Endothelial cell of umbilical vein (primary cell): ENCODE measurements around the gene KLK13. TPM values are rescaled to one million over a fixed set of nuclear protein-coding genes. Genes with fewer than 3 reads are reported as not detected.

ENCODE experiments used
- BruUV-seq: library from RNA; stranded (reverse); fragments of 400-500 nt; replicated peaks from 2 replicates; lab custom pipeline; 2021; lab: Mats Ljungman, UMichigan
- CTCF ChIA-PET: fragments of 300-600, 350-600 bp; sonication (Branson Sonifier 250); formaldehyde crosslinking; loops from one replicate; lab custom pipeline; 2021; ENCODE audit warnings: antibody characterized with exemption, inconsistent platforms; lab: Charles Lee
- POLR2A ChIA-PET: fragments of 300-600, 350-600 bp; sonication (Branson Sonifier 250); formaldehyde crosslinking; loops from one replicate; lab custom pipeline; 2021; ENCODE audit warnings: antibody characterized with exemption, inconsistent platforms; lab: Charles Lee
- DNase-seq: peaks from one replicate; pipeline ENCODE4 v3.0.0-alpha.2; 2011; ENCODE audit warnings: low read depth, low spot score
- FAIRE-seq: peaks from 2 replicates; lab custom pipeline; 2011; peaks lifted over from hg19 to GRCh38; lab: Jason Lieb, UNC
- H2AFZ ChIP-seq: 2 replicates; pipeline ENCODE4 v1.6.0; 2012; ENCODE audit warnings: low read depth, low read length, control low read depth, inconsistent platforms
- H3K27ac ChIP-seq: 2 replicates; pipeline ENCODE4 v1.5.1; 2011; ENCODE audit warnings: low read depth, mild to moderate bottlenecking, control low read depth, low read length, moderate library complexity; ENCODE audit not compliant: insufficient read depth
- H3K27me3 ChIP-seq, 2 experiments: 2 replicates each; pipeline versions ENCODE4 v1.6.0 to v1.6.1; 2011; ENCODE audit warnings: low read length in 2 of 2, mixed read lengths in 1 of 2; ENCODE audit not compliant: control insufficient read depth in 2 of 2, insufficient read depth in 2 of 2
- H3K36me3 ChIP-seq, 2 experiments: 2 replicates in 1 of 2; 3 replicates in 1 of 2; pipeline ENCODE4 v1.5.1; 2011; ENCODE audit warnings: low read length in 2 of 2, mild to moderate bottlenecking in 1 of 2, moderate library complexity in 1 of 2; ENCODE audit not compliant: control insufficient read depth in 2 of 2, insufficient read depth in 2 of 2; ENCODE audit errors: extremely low read depth in 1 of 2
- H3K4me1 ChIP-seq: 3 replicates; pipeline ENCODE4 v1.5.1; 2011; ENCODE audit warnings: mild to moderate bottlenecking, low read length; ENCODE audit not compliant: control insufficient read depth, insufficient read depth; ENCODE audit errors: extremely low read depth
- H3K4me2 ChIP-seq: 2 replicates; pipeline ENCODE4 v1.6.1; 2011; ENCODE audit warnings: low read length, control low read depth, mixed read lengths; ENCODE audit not compliant: insufficient read depth
- H3K4me3 ChIP-seq, 3 experiments: fragments of 200-600 bp in 1 of 3; sonication (generic), shearing (Covaris generic) in 1 of 3; replicated peaks in 1 of 3; 2 replicates each; pipeline ENCODE4 v1.5.1; 2011 to 2016; ENCODE audit warnings: control low read depth in 3 of 3, low read length in 3 of 3, mild to moderate bottlenecking in 2 of 3, inconsistent platforms in 1 of 3, low read depth in 1 of 3, moderate library complexity in 1 of 3; ENCODE audit not compliant: insufficient read depth in 1 of 3
- H3K79me2 ChIP-seq: 2 replicates; pipeline ENCODE4 v1.6.0; 2012; ENCODE audit warnings: low read length, inconsistent platforms; ENCODE audit not compliant: control insufficient read depth, insufficient read depth
- H3K9ac ChIP-seq: replicated peaks from 2 replicates; pipeline ENCODE3; 2011; ENCODE audit warnings: low read length, control low read depth; ENCODE audit not compliant: insufficient read depth; ENCODE audit errors: extremely low read depth
- H3K9me1 ChIP-seq: replicated peaks from 3 replicates; pipeline ENCODE4 v1.6.0; 2011; ENCODE audit warnings: mild to moderate bottlenecking, low read length; ENCODE audit not compliant: control insufficient read depth, insufficient read depth; ENCODE audit errors: extremely low read depth
- H3K9me3 ChIP-seq: replicated peaks from 2 replicates; pipeline ENCODE4 v1.5.1; 2012; ENCODE audit warnings: low read length, inconsistent platforms; ENCODE audit not compliant: control insufficient read depth, insufficient read depth
- H4K20me1 ChIP-seq: replicated peaks from 2 replicates; pipeline ENCODE3; 2011; ENCODE audit warnings: mild to moderate bottlenecking, low read length; ENCODE audit not compliant: control insufficient read depth, insufficient read depth; ENCODE audit errors: extremely low read depth
- EZH2 ChIP-seq: IDR thresholded peaks from 2 replicates; pipeline ENCODE4 v1.6.1; 2012; ENCODE audit warnings: borderline replicate concordance, low read depth, mild to moderate bottlenecking, moderate library complexity, low read length, inconsistent platforms; ENCODE audit not compliant: severe bottlenecking
- FOS ChIP-seq: IDR thresholded peaks from 2 replicates; pipeline ENCODE4 v1.6.1; 2011; ENCODE audit warnings: mild to moderate bottlenecking, low read length, moderate library complexity, borderline replicate concordance; ENCODE audit not compliant: insufficient read depth
- GATA2 ChIP-seq: IDR thresholded peaks from 2 replicates; pipeline ENCODE4 v1.7.0; 2011; ENCODE audit warnings: low read depth, mild to moderate bottlenecking, moderate library complexity, mixed read lengths, low read length; ENCODE audit not compliant: insufficient read length, insufficient read depth
- JUN ChIP-seq: IDR thresholded peaks from 2 replicates; pipeline ENCODE4 v1.6.1; 2011; ENCODE audit warnings: borderline replicate concordance, low read depth; ENCODE audit not compliant: insufficient read length, insufficient read depth
- MYC ChIP-seq: IDR thresholded peaks from one replicate; pipeline ENCODE4 v1.6.1; 2011; ENCODE audit warnings: mild to moderate bottlenecking, low read depth, low read length
- POLR2A ChIP-seq: IDR thresholded peaks from 2 replicates; pipeline ENCODE4 v1.6.1; 2012; ENCODE audit warnings: low read depth, mild to moderate bottlenecking, control low read depth, low read length
- POLR2AphosphoS5 ChIP-seq: IDR thresholded peaks from 2 replicates; pipeline ENCODE4 v1.6.1; 2012; ENCODE audit warnings: low read depth, mild to moderate bottlenecking, control low read depth, low read length, moderate library complexity; ENCODE audit not compliant: insufficient read depth
- dilution Hi-C: fragments of 300-500 bp; cut with MboI; formaldehyde crosslinking; loops from one replicate; pipeline ENCODE4 v1.15.0; 2019; ENCODE audit warnings: low sequenced_read_pairs; ENCODE audit not compliant: extremely low pct_ligation_motif_present
- intact Hi-C: fragments of 100-400 bp; cut with micrococcal nuclease; formaldehyde crosslinking; loops from one replicate; pipeline ENCODE4 v1.10.0; 2022
- polyA plus RNA-seq, 4 experiments: library from polyadenylated mRNA; depleted of rRNA in 3 of 4; stranded (reverse) in 3 of 4; unstranded in 1 of 4; fragments of >200 nt; gene quantifications; 2 replicates each; pipeline versions ENCODE4 v1.2.1 to v1.2.3, GENCODE V29; 2011 to 2012; ENCODE audit warnings: missing spikeins in 1 of 4
- total RNA-seq: library from RNA; stranded (reverse); gene quantifications from 2 replicates; pipeline ENCODE4 v1.2.3, GENCODE V29; 2021
- TF ChIP-seq, protein P1 (sequence below): IDR thresholded peaks from 2 replicates; pipeline ENCODE4 v1.6.1; 2011; ENCODE audit not compliant: insufficient read depth, insufficient read length
- TF ChIP-seq, protein P2 (sequence below), 2 donors: IDR thresholded peaks; 1 replicate in 1 of 2; 2 replicates in 1 of 2; pipeline ENCODE4 v1.5.1; 2011; ENCODE audit warnings: low read length in 2 of 2, mild to moderate bottlenecking in 2 of 2, moderate library complexity in 2 of 2, control low read depth in 1 of 2, inconsistent platforms in 1 of 2, low read depth in 1 of 2; ENCODE audit not compliant: insufficient read depth in 1 of 2; ENCODE audit errors: extremely low read depth in 1 of 2

KLK13 gene
- total and polyA plus RNA-seq, 2 donors (not counting 3 experiments of a cell fraction or from before 2014, with no cell fraction given) = not detected

- Histone ChIP-seq H3K9ac (no peak overlapping the region), H3K27ac (no peak overlapping the region), H3K4me3 (no peak overlapping the region), H3K79me2 (no peaks in the 10 kb centered on the region), H2AFZ (no peak overlapping the region), H3K4me2 (no peak overlapping the region), H3K4me1 (peaks cover 15% of the 10 kb centered on the region), H4K20me1 (no peaks in the 10 kb centered on the region), H3K36me3 (no peaks in the 10 kb centered on the region), H3K9me1 (no peaks in the 10 kb centered on the region), H3K9me3 (no peaks in the 10 kb centered on the region), H3K27me3 (no peaks in the 10 kb centered on the region)
- intact Hi-C loops = no loop called here
- no TSS peak for BruUV-seq
- ChIA-PET POLR2A (no interaction called here), CTCF (interaction anchor here (0.7 to 1.3 kb wide), 3 partner anchors 71 to 76 kb away, joined by 3 to 4 read pairs (median 3); no protein-coding TSS in a partner anchor)
- no peak for FAIRE-seq
- dilution Hi-C loops = no loop called here
- no peak for DNase-seq
- TF ChIP-seq EZH2 (no peak), MYC (no peak), FOS (no peak), POLR2AphosphoS5 (no peak), GATA2 (no peak), POLR2A (no peak), JUN (no peak)
- TF ChIP-seq, protein P1, sequence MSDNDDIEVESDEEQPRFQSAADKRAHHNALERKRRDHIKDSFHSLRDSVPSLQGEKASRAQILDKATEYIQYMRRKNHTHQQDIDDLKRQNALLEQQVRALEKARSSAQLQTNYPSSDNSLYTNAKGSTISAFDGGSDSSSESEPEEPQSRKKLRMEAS = no peak
- TF ChIP-seq, protein P2, sequence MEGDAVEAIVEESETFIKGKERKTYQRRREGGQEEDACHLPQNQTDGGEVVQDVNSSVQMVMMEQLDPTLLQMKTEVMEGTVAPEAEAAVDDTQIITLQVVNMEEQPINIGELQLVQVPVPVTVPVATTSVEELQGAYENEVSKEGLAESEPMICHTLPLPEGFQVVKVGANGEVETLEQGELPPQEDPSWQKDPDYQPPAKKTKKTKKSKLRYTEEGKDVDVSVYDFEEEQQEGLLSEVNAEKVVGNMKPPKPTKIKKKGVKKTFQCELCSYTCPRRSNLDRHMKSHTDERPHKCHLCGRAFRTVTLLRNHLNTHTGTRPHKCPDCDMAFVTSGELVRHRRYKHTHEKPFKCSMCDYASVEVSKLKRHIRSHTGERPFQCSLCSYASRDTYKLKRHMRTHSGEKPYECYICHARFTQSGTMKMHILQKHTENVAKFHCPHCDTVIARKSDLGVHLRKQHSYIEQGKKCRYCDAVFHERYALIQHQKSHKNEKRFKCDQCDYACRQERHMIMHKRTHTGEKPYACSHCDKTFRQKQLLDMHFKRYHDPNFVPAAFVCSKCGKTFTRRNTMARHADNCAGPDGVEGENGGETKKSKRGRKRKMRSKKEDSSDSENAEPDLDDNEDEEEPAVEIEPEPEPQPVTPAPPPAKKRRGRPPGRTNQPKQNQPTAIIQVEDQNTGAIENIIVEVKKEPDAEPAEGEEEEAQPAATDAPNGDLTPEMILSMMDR (IDR thresholded peaks at IDR 0.05; ENCODE audit: extremely low read depth in 1 of 2, insufficient read depth in 1 of 2, low read depth in 1 of 2, low read length in 2 of 2) = no peak
Observed at GRCh38 chr19:51091895-51092873, 27.3 kb upstream of the KLK13 start.
